ENCODE measurements around the gene PCSK1. TPM values are rescaled to one million over a fixed set of nuclear protein-coding genes. Genes with fewer than 3 reads are reported as not detected.
A peak's percentile ranks its signal among the peaks of the same experiment; 100 is the strongest.

The PCSK1 gene
- 1 to 10 TPM in 2 of 4 donors, under 1 TPM in 1, not detected in 1; 0.11 to 1.3 (median 1.3) TPM for total RNA-seq

DNA sequence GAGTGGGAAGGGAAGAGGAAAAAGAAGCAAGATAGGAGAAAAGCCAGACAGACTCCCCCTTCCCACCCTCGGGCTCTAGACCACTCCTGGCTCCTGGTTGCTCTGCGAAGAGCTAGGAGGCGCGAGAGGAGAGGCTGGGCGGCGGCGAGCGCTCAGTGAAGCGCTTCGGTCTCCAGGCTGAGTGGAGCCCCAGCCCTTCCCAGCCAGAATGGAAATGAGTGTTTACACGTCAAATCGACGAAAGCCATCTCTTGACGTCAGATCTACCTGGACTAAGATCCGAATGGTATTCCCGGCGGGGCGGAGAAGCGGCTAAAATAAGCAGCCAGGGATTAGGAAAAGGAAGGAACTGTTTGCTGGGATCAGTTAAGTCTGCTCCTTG, at the start of gene PCSK1:
Gene PCSK1 (minus strand): TSS at position 183 of the 382 bp plus-strand sequence. CDS start 206 bp downstream, outside the sequence.
- WGBS = 4% methylated on average over 19 of the region's 19 CpGs
- intact Hi-C loops (cut with DNase I) = no loop called here
- TF ChIP-seq POLR2AphosphoS5 (IDR thresholded peaks at IDR 0.05) = no peak
- no peak for TF ChIP-seq POLR2A (IDR thresholded peaks at IDR 0.05; ENCODE audit: low read depth)
- no peak for TF ChIP-seq EP300 (IDR thresholded peaks at IDR 0.05)
- no peak for TF ChIP-seq CTCF (IDR thresholded peaks at IDR 0.05)
- no peaks in the 10 kb centered on the region for H3K36me3 ChIP-seq
- no peak within 1 kb of the TSS for H3K27ac ChIP-seq (replicated peaks in 1 of 4)
- no peaks in the 10 kb centered on the region for H3K9me3 ChIP-seq
- H3K4me1 ChIP-seq = peaks cover 25 to 35% (median 34%) of the 10 kb centered on the region in 4 donors
- peaks cover 0 to 45% (median 20%) of the 10 kb centered on the region in 4 donors for H3K27me3 ChIP-seq
- no peak for DNase-seq (ENCODE audit: extremely low spot score)
- H3K4me3 ChIP-seq = peak within 1 kb of the TSS; percentile 18 to 44 (median 28)

- Histone ChIP-seq H3K4me3 (no peak overlapping the region), H3K36me3 (no peaks in the 10 kb centered on the region), H3K9me3 (no peaks in the 10 kb centered on the region), H3K27ac (replicated peaks in 1 of 4) (no peak overlapping the region), H3K27me3 (no peaks in the 10 kb centered on the region), H3K4me1 (no peaks in the 10 kb centered on the region)
- no peak for DNase-seq (ENCODE audit: extremely low spot score)
- TF ChIP-seq CTCF (IDR thresholded peaks at IDR 0.05) (no peak), POLR2AphosphoS5 (IDR thresholded peaks at IDR 0.05) (no peak), POLR2A (IDR thresholded peaks at IDR 0.05; ENCODE audit: low read depth) (no peak), EP300 (IDR thresholded peaks at IDR 0.05) (no peak)
- 43% methylated on average over 1 of the region's 1 CpG for WGBS
- intact Hi-C loops (cut with DNase I) = no loop called here
These were observed 48.8 kb upstream of the PCSK1 start for GRCh38 chr5:96481867-96482266.

DNA sequence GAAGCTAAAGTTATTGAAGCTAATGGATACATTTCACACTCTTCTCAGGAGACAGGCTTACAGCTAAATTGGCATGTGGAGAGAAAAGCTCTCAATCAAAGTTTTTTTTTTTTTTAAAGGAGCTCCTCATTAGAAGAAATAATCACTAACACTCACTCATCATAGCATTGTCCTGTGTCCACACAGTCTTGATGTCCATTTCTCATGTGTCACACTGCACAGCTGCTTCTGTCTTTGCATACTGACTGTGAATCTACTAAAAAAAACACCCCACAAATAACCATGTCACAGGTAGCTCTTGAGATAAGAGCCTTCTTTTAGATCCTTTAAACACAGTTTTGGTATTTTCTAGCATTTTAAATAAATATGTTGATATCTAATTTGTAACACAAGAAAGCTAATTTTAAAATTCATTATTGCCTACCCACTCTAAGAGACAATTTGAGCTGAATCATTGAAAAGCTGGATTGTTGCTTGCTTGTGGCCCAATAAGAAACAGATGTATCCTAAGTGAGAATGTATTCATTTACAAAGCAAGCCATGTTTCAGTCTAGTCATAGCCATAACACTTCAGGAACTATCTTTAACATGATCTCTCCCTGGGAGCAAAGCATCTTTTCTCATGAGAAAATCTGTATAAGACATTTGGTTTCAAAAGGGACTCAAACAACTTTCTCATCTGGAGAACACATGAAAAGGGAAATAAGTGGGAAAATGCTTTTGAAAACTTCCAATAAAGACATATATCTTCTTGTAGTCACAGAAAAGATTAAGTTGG, 48.1 kb upstream of the PCSK1 start:
- no peak overlapping the region for H3K4me3 ChIP-seq
- no peaks in the 10 kb centered on the region for H3K36me3 ChIP-seq
- no peak for DNase-seq (ENCODE audit: extremely low spot score)
- no peaks in the 10 kb centered on the region for H3K27me3 ChIP-seq
- H3K9me3 ChIP-seq = no peaks in the 10 kb centered on the region
- intact Hi-C loops (cut with DNase I) = no loop called here
- H3K27ac ChIP-seq (replicated peaks in 1 of 4) = no peak overlapping the region
- no peak for TF ChIP-seq POLR2A (IDR thresholded peaks at IDR 0.05; ENCODE audit: low read depth)
- TF ChIP-seq POLR2AphosphoS5 (IDR thresholded peaks at IDR 0.05) = no peak
- TF ChIP-seq EP300 (IDR thresholded peaks at IDR 0.05) = no peak
- no peak for TF ChIP-seq CTCF (IDR thresholded peaks at IDR 0.05)
- H3K4me1 ChIP-seq = no peaks in the 10 kb centered on the region

DNA sequence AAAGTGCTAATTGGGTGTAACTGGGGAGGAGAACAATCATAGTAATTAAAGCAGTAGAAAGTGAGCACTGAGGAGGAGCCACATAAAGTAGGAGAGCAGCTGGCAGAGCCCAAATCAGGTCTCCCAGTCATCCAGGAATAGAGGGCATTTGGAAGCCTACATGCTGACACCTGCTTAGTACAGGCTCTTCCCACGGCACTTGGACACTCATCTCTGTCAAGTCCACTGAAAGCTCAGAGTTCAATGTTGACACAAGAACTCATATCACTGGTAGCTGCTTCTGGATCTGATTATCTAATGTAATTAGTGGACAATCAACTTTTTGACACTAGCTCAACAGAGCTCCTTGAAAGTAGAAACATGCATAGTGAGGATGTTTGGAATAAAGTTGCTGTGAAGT, 45.9 kb upstream of the PCSK1 start:
- H3K27ac ChIP-seq (replicated peaks in 1 of 4) = no peak overlapping the region
- 55% methylated on average over 1 of the region's 1 CpG for WGBS
- H3K27me3 ChIP-seq = no peaks in the 10 kb centered on the region
- TF ChIP-seq CTCF (IDR thresholded peaks at IDR 0.05) (no peak), POLR2AphosphoS5 (IDR thresholded peaks at IDR 0.05) (no peak), POLR2A (IDR thresholded peaks at IDR 0.05; ENCODE audit: low read depth) (no peak), EP300 (IDR thresholded peaks at IDR 0.05) (no peak)
- no peaks in the 10 kb centered on the region for H3K36me3 ChIP-seq
- no peaks in the 10 kb centered on the region for H3K9me3 ChIP-seq
- intact Hi-C loops (cut with DNase I) = no loop called here
- H3K4me1 ChIP-seq = no peaks in the 10 kb centered on the region
- no peak overlapping the region for H3K4me3 ChIP-seq
- no peak for DNase-seq (ENCODE audit: extremely low spot score)

All from esophagus muscularis mucosa (tissue), 4 donors.